ENCODE measurements around the gene MICOS13.

Gene MICOS13

DNA sequence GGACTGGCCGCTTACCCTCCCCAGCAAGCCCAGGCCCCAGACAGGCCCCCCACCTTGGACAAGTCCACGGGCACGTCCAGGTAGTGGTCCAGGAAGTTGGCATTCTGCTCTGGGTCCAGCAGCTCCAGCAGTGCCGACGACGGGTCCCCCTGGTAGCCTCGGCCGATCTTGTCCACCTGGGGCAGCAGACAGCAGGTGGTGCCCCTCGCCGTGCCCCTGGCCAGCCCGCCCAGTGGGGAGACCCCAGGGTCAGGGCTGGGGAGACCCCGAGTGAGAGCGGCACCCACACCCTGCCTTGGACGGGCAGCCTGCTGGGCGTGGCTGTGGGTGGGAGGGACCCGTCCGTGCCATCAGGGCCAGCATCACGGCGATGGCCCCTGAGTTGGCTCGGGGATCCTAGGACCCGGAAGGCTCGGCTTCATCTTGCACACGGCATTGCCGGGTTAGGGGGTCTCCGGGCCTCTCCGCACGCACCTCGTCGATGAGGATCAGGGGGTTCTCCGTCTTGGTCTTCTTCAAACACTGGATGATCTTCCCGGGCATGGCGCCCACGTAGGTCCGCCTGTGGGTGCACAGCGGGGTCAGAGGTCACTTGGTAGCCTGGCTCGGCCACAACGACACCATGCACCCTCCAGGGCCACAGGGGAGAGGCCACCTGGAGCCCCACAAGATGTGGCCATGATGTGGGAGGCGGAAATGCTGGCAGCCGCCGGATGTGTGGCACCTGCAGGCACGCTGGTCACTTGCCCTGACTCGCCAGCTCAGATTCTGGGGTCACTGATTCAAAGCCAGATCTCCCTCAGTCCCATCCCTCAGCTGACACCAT is 16.1 kb upstream of the MICOS13 start:
- Histone ChIP-seq H3K9ac (no peak overlapping the region), H3K36me3 (ENCODE audit: insufficient read depth) (peaks cover 12% of the 10 kb centered on the region; the same call in 1 of the 2 replicates), H3K4me2 (no peak overlapping the region), H3K79me2 (ENCODE audit: insufficient read depth, low read depth) (peaks cover 23% of the 10 kb centered on the region), H3K27me3 (ENCODE audit: insufficient read depth, low read depth) (no peaks in the 10 kb centered on the region), H2AFZ (ENCODE audit: low read depth) (no peak overlapping the region), H3K4me1 (ENCODE audit: low read depth, poor library complexity, severe bottlenecking) (no peaks in the 10 kb centered on the region), H3K27ac (no peak overlapping the region), H4K20me1 (ENCODE audit: insufficient read depth) (peaks cover 6% of the 10 kb centered on the region; the same call in 1 of the 2 replicates), H3K4me3 (IDR thresholded peaks at IDR 0.05; ENCODE audit: insufficient read depth, low read depth, low read length) (no peak overlapping the region)
- TF ChIP-seq, protein P1, sequence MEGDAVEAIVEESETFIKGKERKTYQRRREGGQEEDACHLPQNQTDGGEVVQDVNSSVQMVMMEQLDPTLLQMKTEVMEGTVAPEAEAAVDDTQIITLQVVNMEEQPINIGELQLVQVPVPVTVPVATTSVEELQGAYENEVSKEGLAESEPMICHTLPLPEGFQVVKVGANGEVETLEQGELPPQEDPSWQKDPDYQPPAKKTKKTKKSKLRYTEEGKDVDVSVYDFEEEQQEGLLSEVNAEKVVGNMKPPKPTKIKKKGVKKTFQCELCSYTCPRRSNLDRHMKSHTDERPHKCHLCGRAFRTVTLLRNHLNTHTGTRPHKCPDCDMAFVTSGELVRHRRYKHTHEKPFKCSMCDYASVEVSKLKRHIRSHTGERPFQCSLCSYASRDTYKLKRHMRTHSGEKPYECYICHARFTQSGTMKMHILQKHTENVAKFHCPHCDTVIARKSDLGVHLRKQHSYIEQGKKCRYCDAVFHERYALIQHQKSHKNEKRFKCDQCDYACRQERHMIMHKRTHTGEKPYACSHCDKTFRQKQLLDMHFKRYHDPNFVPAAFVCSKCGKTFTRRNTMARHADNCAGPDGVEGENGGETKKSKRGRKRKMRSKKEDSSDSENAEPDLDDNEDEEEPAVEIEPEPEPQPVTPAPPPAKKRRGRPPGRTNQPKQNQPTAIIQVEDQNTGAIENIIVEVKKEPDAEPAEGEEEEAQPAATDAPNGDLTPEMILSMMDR (conservative IDR thresholded peaks at IDR 0.05; ENCODE audit: low read depth, low read length) = no peak

DNA sequence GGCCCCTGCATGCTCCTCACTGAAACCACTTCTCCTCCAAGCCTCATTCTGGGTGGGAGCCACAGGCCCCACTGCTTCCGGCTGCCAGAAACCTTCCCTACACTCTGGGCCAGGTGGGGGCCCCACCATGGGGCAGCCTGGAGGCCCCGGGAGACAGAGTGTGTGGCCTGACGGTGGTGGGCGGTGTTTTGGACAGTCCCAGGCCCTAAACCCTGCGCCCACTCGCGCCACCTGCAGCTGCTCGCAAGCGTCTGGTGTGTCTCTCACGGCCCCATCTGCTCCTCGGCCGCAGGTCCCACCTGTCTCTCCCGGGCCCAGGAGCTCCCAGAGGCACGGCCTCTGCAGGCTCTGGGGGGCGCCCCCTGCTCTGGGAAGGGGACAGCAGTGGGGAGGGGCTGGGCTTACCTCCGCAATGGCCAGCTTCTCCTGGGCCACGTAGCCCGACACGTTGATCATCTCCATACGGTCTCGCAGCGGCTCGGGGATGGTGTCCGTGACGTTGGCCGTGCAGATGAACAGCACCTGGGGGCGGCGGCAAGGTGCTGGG is 15.4 kb upstream of the MICOS13 start:
- Histone ChIP-seq H3K4me3 (IDR thresholded peaks at IDR 0.05; ENCODE audit: insufficient read depth, low read depth, low read length) (no peak overlapping the region), H2AFZ (ENCODE audit: low read depth) (no peak overlapping the region), H3K36me3 (ENCODE audit: insufficient read depth) (peaks cover 12% of the 10 kb centered on the region; the same call in 1 of the 2 replicates), H3K79me2 (ENCODE audit: insufficient read depth, low read depth) (peaks cover 30% of the 10 kb centered on the region), H3K9ac (no peak overlapping the region), H3K4me1 (ENCODE audit: low read depth, poor library complexity, severe bottlenecking) (no peaks in the 10 kb centered on the region), H3K4me2 (no peak overlapping the region), H3K27ac (no peak overlapping the region), H4K20me1 (ENCODE audit: insufficient read depth) (peaks cover 6% of the 10 kb centered on the region; the same call in 1 of the 2 replicates), H3K27me3 (ENCODE audit: insufficient read depth, low read depth) (no peaks in the 10 kb centered on the region)
- TF ChIP-seq, protein P1 (conservative IDR thresholded peaks at IDR 0.05; ENCODE audit: low read depth, low read length) = no peak

DNA sequence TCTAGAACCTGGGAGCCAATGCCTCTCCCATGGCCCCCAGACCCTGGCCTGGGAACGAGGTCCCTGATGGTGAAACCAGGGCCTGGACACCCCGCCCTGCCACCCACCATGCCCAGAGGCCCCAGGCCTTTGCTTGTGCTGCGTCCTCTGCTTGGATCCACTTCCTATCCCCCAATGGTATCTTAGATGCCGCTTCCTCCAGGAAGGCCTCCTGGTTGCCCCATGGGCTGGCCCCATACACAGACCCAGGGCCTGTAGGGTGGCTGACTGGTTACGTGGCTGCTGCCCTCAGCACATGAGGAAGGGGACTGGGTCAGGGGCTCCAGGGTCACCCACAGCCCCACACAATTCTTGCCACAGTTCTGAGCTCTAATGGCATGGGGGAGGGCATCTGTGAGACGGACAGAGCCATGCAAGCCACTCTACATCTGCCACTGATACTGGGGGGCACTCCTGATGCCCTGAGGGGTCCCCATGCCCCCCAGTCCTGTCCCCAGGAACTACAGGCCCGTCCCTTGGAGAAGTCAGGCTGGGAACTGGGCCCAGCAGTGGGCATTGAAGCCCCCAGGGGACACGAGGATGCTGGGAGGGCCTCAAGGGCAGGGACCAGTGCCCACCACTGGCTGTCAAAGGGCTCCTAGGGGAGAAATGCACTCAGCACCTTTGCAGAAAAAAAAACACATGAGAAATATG is 14.8 kb upstream of the MICOS13 start:
- Histone ChIP-seq H3K4me1 (ENCODE audit: low read depth, poor library complexity, severe bottlenecking) (no peaks in the 10 kb centered on the region), H2AFZ (ENCODE audit: low read depth) (no peak overlapping the region), H4K20me1 (ENCODE audit: insufficient read depth) (peaks cover 6% of the 10 kb centered on the region; the same call in 1 of the 2 replicates), H3K9ac (no peak overlapping the region), H3K4me3 (IDR thresholded peaks at IDR 0.05; ENCODE audit: insufficient read depth, low read depth, low read length) (no peak overlapping the region), H3K79me2 (ENCODE audit: insufficient read depth, low read depth) (peaks cover 36% of the 10 kb centered on the region), H3K27me3 (ENCODE audit: insufficient read depth, low read depth) (no peaks in the 10 kb centered on the region), H3K4me2 (no peak overlapping the region), H3K27ac (no peak overlapping the region), H3K36me3 (ENCODE audit: insufficient read depth) (peaks cover 12% of the 10 kb centered on the region; the same call in 1 of the 2 replicates)
- TF ChIP-seq, protein P1 (conservative IDR thresholded peaks at IDR 0.05; ENCODE audit: low read depth, low read length) = no peak

DNA sequence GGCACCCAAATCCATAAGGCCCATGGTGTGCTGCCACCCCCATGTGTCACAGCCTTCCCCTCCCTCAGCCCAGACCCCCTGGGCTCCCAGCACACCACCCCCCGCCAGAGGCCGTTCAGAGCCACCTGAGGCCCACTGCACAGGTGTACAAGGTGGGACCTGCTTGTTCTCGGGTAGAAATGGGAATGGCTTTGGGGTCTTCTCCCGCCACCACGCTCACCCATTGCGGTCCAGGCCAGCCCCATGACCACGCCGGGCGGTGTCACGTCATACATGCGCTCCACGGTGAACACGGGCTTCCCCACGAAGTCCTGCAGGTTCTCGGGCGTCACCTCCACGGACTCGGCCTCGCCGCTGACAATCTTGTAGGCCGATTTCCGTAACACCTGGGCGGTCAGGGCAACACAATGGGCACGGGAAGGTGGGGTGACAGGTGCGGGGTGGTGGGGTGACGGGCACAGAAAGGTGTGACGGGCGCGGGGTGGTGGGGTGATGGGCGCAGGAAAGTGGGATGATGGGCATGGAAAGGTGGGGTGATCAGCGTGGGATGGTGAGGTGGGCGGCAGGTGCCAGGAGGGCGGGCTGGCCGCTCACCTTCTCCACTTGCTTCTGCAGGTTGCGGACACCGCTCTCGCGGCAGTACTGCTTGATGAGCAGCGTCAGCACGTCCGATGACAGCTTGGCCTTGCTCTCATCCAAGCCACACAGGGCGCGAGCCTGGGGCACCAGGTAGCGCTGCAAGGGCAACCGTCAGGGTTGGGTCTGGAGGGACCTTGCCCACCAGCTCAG is 14.0 kb upstream of the MICOS13 start:
- Histone ChIP-seq H2AFZ (ENCODE audit: low read depth) (no peak overlapping the region), H4K20me1 (ENCODE audit: insufficient read depth) (peaks cover 6% of the 10 kb centered on the region; the same call in 1 of the 2 replicates), H3K27ac (no peak overlapping the region), H3K9ac (no peak overlapping the region), H3K4me3 (IDR thresholded peaks at IDR 0.05; ENCODE audit: insufficient read depth, low read depth, low read length) (no peak overlapping the region), H3K27me3 (ENCODE audit: insufficient read depth, low read depth) (no peaks in the 10 kb centered on the region), H3K4me1 (ENCODE audit: low read depth, poor library complexity, severe bottlenecking) (peaks cover 4% of the 10 kb centered on the region), H3K4me2 (no peak overlapping the region), H3K79me2 (ENCODE audit: insufficient read depth, low read depth) (peaks cover 36% of the 10 kb centered on the region), H3K36me3 (ENCODE audit: insufficient read depth) (peaks cover 12% of the 10 kb centered on the region; the same call in 1 of the 2 replicates)
- TF ChIP-seq, protein P1 (conservative IDR thresholded peaks at IDR 0.05; ENCODE audit: low read depth, low read length) = no peak

Measured in KMS-11 (cell line).